HL-60/S4 (cell line): ENCODE results near the gene ASAP2.
"Not testable (repeated sequence)": the region's sequence is repeated elsewhere in the genome, so short reads cannot be mapped to it uniquely, and the experiment has no call there.

ENCODE experiments used
- in situ Hi-C: fragments of 300-500 bp; cut with MboI; formaldehyde crosslinking; loops from 2 replicates; pipeline ENCODE4 v1.14.3; 2022; ENCODE audit warnings: low sequenced_read_pairs

The ASAP2 gene

GRCh38 chr2:9250091-9250490, 43.5 kb downstream of the ASAP2 start:
- in situ Hi-C loops, result no loop called here

GRCh38 chr2:9250498-9251153, 44.0 kb downstream of the ASAP2 start:
- in situ Hi-C loops, result no loop called here

- in situ Hi-C loops, result no loop called here
These were observed 44.8 kb downstream of the ASAP2 start for GRCh38 chr2:9251154-9252001.

GRCh38 chr2:9252002-9252357, 45.4 kb downstream of the ASAP2 start:
- in situ Hi-C loops, result no loop called here

- in situ Hi-C loops, result no loop called here
These were observed 48.8 kb downstream of the ASAP2 start for GRCh38 chr2:9255416-9255815.

GRCh38 chr2:9256147-9256546, 49.5 kb downstream of the ASAP2 start:
- in situ Hi-C loops, result no loop called here

- in situ Hi-C loops, result no loop called here
These were observed 50.0 kb downstream of the ASAP2 start for GRCh38 chr2:9256570-9257043.

- in situ Hi-C loops, result no loop called here
These were observed 51.9 kb downstream of the ASAP2 start for GRCh38 chr2:9258501-9258900.

GRCh38 chr2:9258953-9259399, 52.4 kb downstream of the ASAP2 start:
- in situ Hi-C loops, result no loop called here

- in situ Hi-C loops, result no loop called here
These were observed 53.9 kb downstream of the ASAP2 start for GRCh38 chr2:9260464-9260918.

- in situ Hi-C loops, result no loop called here
These were observed 54.7 kb downstream of the ASAP2 start for GRCh38 chr2:9261231-9261883.

GRCh38 chr2:9262671-9263171, 56.1 kb downstream of the ASAP2 start:
- in situ Hi-C loops, result no loop called here

GRCh38 chr2:9263428-9263827, 56.8 kb downstream of the ASAP2 start:
- in situ Hi-C loops, result no loop called here

GRCh38 chr2:9264301-9264700, 57.7 kb downstream of the ASAP2 start:
- in situ Hi-C loops, result no loop called here

- in situ Hi-C loops, result no loop called here
These were observed 60.1 kb downstream of the ASAP2 start for GRCh38 chr2:9266711-9267110.

GRCh38 chr2:9267286-9267685, 60.7 kb downstream of the ASAP2 start:
- in situ Hi-C loops, result not testable (repeated sequence)

- in situ Hi-C loops, result no loop called here
These were observed 61.9 kb downstream of the ASAP2 start for GRCh38 chr2:9268301-9269080.

GRCh38 chr2:9269295-9269694, 62.7 kb downstream of the ASAP2 start:
- in situ Hi-C loops, result no loop called here

- in situ Hi-C loops, result no loop called here
These were observed 63.2 kb downstream of the ASAP2 start for GRCh38 chr2:9269695-9270360.

- in situ Hi-C loops, result no loop called here
These were observed 64.5 kb downstream of the ASAP2 start for GRCh38 chr2:9271091-9271490.
